Fibroblast of upper back skin (primary cell): ENCODE measurements around the gene BNIP5.

Experiments used
- DNase-seq: peaks from one replicate; pipeline ENCODE4 v3.0.0-alpha.2; 2013

The BNIP5 gene

DNA sequence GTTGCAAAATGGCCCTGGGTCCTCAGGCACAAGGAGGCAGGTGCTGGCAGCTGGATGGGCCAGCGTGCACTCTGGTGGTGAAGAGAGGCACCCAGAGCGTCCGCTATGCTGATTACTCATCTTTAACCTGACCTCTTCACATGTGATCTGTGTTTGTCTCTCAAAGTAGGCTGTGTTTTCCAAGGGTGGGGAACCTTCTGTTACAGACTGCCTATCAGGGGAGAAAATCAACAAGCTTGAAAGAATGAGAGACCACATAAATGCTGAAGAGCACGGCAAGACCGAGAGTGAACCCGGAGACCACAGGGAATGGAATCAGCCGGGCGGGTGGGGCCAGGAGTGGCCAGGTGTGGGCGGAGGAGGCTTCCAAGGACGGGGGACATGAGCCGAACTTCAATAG is 16.2 kb downstream of the BNIP5 start:
- no peak for DNase-seq

DNA sequence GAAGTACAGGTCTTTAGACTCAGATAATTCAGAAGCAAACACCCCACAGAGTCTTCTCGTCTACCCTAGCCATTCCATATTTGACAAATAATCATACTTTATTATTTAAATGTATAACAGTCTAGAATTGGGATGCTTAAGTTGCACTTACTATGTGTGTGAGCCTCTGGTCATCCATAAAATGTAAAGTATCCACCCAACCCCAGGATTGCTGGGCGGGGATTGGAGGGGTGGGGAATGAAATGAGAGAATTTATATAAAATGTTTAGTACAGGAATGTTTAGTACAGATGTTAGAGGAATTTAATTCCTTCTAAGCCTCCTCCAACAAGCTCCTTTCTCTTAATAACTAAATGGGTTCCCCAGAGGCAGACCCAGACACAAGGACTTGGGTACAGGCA is 16.9 kb downstream of the BNIP5 start:
- DNase-seq: no peak

DNA sequence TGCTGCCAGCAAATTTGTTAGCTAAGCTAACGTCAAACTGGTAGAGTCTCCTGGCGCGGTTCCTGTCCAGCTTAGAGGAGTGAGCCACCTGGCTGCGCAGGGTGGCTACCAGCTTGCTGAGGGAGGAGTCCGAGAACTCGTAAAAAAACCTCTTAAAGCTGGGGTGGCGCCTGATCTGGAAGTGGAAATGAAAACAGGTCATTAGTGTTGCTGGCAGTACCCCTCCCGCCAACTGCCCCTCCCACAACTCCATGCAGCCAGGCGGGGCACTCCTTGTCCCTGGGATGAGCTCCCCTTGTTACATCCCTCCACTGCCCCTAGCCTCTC is 17.3 kb downstream of the BNIP5 start:
- DNase-seq: no peak

DNA sequence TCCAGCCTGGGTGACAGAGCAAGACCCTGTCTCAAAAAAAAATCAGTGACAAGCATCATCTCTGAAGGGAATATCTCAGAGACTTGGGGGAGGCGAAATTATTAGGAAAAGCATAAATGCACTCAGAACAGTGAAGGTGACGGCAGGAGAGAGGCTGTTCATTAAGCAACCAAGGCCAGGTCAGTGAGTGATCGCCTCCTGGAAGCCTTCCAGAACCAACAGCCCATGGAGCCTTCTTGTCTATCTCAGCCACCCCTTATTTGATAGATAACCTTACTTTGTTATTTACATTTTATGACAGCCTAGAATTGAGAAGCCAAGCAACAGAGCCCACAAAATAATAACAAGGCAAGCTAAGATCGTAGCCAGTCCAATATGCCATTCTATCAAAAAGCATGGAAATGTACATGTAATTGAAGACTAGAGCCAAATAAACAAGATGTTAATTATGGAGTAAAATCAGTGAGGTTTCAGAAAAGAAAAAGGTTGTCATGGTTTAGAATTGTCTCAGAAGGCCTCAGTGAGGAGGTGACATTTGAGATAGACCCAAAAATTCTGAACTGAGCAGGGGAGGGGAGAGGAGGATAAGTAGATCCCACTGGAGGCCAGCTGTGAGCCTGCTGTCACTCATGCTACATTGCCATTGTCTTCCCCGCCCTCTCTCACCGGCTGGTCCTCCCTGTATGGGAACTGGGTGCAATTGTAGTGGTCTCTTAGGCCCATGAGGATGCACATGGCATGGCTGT is 17.8 kb downstream of the BNIP5 start:
- no peak for DNase-seq

DNA sequence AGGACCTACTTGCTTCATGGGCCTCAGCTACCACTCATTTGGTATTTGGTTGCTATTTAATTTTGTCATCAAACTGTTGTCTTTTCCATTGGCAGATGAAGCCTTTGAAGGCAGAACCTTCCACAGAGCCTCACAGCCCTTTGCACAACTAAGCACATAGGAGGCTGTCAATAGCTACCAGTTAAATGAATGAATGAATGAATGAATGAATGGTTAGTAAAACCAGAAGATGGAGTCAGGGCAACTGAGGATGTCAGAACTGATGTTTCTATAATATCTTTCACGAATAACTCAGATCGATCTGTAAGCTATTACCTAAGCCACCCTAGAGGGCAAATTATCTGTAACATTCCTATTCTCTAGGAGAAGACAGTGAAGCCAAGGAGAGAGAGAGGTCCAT is 19.1 kb downstream of the BNIP5 start:
- DNase-seq: no peak

DNA sequence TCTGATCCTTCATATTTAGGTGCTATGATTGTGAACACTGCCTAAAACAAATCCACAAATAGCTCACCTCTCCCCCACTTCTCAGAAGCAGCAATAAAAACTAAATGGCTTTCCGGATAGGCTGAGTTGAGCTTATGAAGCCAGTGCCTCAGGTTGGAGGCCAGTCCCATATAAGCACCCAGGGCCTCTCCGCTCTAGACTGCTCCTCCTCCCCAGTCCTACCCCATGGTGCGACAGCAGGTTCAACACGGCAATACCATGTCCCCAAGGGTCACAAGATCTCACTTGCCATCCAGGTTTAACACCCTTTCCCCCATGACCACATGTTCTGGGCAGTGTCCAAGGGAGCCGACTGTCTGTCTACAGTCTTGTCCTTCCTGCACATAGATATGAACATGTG is 20.8 kb downstream of the BNIP5 start:
- no peak for DNase-seq

DNA sequence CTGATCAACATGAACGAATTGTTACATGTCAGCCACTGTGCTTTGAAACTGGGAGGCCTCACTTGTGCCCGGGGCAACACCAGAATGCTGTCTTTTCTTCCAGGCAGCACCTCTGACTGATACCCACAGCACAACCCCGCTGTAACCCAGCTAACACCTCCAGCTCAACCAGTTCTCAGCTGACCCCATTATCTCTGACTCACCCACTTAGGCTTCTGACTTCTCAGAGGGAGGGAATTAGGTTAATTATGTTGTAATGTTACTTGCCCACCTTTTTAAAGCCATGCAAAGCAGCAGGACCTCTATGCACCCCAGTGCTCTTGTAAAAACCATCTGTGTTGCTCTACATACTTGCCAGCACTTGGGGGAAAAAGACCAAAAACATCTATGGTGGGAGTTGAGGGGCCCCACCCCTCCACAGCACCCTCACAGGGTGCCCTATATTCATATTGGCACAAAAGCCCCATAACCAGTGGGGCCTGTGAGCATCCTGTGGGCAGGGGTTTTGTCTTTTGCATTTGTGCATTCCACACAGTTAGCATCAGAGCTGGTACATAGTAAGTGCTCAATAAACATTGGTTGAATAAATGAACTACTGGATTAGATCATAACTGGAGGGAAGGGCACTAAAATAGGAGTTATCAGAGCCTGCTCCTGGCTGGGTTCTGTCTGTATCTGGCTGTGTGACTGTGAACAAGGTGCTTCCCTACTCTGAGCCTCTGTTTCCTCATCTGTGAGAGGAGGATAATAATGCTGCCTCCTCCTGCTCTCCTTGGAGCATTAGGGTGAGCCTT is 22.3 kb downstream of the BNIP5 start:
- no peak for DNase-seq

DNA sequence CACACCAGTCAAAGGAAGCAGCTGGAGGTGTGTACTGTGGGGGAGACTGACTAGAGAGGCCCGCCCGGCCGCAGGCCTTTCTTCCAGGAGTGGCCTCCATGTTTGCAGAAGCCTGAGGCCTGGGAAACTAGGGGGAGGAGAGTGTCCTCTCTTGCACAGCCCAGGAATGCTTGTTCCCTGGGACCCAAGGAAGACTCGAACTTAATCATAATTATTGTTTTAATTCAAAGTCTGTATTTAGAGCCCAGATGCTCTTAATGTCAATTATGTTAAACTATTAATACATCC is 23.1 kb downstream of the BNIP5 start:
- no peak for DNase-seq

DNA sequence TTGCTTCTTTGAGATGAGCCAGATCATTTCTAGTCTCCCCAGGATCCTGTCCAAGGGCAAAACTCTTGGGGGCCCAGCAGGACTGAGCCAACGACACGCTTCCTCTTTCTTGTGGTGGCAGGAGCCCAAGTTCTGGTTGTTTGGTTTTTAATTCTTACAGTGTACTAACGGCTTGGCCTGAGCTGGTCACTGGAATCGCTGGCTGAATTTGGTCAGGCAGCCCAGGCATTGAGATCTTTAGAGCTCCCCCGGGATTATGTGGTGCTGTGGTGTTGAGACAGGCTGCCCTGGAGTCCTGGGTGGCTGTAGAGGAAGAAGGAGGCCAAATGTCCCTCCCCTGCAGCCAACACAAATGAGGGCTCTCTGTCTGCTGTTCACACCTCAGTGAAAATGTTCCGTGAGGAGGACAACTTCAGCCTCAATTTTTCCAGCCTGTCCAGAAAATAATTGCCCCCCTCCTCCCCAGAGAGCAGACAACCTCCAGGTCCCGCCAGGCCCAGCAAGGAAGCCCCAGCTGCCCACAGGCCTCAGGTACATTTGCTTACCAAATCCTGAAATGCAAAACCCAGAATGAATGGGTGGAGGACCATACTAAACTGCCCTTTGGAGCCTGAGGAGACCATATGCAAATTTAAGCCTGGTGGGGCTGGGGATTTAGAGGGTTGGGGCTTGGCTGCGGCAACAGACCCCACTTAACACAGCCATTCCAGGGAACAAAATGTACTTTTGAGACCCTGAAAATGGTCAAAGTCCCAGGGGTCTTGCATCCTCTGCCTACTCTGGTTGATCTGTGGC is 23.6 kb downstream of the BNIP5 start:
- no peak for DNase-seq

DNA sequence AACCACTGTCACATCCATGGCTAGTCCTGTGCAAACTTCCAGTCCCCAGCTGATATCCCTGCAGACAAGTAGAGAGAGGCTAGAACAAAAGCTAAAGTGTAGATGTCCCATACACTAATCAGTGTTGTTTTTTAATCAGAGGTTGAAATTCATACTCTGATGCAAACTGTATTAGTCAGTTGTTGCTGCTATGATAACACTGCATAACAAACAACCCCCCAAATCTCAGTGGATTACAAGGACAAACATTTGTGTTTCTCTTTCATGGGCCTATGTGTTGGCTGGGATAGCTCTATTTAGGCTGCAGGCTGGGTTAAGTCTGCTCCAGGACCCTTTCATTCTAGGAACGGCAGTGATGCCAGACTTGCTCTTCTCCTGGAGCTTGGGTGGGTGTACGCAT is 26.8 kb downstream of the BNIP5 start:
- DNase-seq: no peak

DNA sequence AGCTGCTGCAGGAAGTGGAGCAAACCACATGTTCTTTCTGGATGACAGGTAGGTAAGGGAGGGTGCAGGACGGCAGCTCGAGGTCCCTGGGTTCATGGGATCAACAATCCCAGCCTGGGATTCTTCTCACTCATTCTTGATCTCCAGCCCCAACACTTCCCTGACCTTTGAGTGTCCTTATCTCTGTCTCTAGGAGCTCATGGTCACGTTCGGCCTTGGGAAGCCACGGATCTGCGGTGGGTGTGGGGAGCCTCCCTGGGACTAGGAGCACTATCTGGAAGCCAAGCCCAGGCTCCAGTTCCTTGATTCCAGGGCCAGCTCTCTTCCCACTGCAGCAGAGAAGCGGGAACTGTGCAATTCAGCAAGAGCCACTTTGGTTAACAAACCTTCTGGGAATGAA is 27.5 kb downstream of the BNIP5 start:
- DNase-seq: no peak

DNA sequence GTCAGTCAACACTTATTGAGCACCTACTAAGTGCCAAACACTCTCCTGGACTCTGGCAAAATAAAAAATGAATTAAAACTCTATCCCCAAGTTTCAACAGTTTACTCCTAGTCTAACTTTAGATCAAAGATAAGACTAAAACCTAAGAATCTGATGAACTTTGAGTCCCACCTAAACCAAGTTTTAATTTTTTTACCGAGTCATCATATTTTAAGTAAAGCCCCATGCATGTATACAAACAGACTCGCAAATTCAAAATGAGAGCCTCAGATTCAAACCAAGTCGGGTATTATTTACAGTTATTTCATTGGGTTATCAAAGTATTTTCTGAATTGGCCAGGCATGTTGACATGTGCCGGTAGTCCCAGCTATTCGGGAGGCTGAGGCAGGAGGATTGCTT is 28.2 kb downstream of the BNIP5 start:
- no peak for DNase-seq

DNA sequence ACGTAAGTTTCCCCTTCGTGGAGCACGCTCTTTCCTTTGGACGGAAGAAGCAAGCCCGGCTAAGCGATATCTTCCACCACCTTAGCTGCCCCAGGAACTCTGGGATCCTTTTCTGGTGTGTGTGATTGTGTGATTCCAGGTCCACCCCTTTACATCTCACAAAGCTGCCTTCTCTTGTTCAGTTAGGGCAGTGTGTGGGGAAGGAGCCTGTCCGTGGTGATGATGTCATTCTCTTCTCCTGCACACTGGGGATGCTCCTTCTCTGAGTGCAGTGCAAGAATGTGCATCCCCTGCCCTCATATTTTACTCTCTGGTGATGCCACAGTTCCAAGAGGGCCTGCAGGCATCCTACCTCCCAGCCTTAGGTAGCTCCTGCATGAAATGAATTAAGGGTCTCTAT is 30.3 kb downstream of the BNIP5 start:
- no peak for DNase-seq

DNA sequence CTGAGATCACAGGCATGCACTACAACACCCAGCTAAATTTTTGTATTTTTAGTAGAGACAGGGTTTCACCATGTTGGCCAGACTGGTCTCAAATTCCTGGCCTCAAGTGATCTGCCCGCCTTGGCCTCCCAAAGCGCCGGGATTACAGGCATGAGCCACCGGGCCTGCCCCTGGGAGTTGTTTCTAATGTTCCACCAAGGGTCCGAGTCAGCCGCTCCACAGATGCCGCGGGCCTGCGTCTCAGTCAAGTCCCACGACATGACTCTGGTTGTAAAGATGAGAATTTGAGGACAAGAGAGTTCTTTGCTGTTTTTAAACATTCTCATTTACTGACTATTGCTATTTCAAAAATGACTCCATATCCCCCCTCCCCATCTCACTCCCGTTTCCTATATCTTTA is 30.8 kb downstream of the BNIP5 start:
- no peak for DNase-seq

DNA sequence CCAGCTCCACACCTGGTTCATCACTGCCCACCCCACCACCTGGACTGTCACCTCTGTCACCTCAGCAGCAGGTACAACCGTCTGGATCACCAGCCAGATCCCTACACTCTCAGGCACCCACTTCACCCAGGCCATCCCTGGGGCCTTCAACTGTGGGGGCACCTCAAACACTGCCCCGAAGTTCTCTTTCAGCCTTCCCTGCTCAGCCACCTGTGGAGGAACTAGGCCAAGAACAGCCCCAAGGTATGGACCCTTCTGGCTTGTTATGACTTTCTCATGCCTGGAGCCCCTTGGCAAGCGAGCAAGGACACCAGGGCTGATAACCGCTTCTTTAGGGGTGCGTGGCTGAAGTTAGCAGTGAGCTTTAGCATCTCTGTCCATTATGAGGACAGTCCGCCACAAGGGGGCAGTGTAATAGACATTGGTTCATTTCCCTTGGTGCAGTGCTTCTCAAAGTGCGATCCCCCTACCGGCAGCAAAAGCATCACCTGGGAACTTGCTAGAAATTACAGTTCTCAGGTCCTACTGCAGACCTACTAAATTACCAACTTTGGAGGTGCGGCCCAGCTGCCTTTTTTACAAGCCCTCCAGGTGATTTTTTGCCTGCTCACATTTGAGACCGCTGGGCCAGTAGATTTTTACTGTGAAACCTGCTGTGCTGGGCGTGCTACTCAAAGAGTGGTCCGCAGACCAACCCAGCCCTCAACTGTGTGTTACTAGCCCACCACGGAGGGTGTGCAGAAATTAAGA is 34.3 kb downstream of the BNIP5 start:
- DNase-seq: peak; percentile 86

DNA sequence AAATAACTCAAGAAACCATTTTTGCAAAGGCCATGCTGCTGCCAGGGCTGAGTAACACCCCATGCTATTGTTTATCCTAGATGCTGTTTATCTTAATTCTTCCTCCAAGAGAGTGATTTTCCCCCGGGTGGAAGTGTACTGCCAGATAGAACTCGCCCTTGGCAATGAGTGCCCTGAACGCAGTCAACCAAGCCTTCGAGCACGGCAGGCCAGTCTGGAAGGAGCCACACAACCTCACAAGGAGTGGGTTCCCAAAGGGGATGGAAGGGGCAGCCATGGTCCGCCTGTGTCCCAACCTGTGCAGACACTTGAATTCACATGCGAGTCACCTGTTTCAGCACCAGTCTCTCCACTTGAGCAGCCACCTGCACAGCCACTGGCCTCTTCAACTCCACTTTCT is 34.9 kb downstream of the BNIP5 start:
- no peak for DNase-seq

DNA sequence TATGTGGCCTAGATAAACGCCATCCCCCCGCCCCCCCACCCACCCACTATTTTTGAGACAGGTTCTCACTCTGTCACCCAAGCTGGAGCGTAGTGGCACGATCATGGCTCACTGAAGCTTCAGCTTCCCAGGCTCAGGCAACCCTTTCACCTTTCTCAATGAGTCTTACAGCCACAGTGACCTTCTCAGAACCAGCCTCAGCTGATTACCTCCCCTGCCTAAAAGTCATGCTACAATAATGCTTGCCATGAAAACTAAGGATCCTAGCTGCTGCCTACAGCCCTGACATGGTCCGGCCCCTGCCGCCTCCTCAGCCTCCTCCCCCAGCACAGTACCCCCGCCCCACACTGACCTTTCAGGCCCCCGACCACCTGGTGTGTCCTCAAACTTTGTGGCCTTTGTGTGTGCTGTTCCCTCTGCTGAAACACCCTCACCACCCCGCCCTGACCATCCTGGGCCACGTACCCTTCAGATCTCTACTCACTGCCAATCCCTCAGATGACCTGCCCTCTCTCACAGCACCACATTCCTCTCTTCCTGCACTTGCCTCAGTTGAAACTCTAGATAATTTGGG is 35.5 kb downstream of the BNIP5 start:
- no peak for DNase-seq

DNA sequence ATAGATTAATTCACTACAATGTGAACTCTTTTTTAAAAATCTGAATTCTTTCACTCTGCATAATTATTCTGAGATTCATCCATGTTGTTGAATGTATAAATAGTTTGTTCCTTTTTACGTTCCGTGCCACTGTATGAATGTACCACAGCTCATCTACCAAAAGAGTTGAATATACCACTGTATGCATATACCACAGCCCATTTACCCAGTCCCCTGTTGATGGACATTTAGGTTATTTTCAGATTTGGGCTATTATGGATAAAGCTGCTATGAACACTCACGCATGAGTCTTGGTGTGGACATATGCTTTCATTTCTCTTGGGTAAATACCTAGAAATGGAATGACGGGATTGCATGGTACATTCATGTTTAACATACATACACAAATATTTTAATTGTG is 38.7 kb downstream of the BNIP5 start:
- no peak for DNase-seq

DNA sequence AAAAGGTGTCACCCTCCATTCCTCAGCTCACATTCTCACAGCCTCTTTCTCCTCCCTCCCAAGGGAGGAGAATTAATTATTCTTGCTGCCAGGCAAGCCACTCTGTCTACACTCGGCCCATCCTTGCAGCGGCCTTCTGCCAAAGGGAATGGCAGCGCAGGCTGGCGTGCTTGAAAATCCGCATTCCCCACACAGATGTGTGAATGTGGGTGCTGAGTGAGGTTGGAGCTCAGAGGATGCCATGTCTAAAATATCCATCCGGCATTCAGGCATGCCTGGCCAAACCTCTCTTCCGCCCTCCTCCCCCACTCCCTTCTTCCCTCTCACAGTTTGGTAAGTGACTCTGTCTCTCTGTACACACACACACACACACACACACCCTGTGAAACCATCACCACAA is 39.2 kb downstream of the BNIP5 start:
- DNase-seq: no peak

DNA sequence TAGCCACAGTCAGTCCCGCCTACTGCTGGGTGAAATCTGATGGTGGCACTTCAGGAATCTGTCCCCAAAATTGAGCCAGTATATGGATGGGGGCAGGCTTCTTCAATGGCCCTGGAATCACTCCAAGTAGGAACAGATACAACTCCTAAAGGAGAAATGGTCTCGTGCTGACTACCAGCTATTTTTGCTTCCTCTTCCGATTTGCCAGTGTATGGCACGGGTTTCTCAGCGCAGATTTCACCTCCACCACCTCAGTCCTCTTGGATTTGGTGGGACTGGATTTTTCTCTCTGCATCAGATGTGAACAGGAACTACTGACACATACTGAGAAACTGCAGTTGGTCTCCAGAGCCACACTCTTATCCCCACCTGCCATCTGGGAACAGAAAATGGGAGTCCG is 39.6 kb downstream of the BNIP5 start:
- no peak for DNase-seq

DNA sequence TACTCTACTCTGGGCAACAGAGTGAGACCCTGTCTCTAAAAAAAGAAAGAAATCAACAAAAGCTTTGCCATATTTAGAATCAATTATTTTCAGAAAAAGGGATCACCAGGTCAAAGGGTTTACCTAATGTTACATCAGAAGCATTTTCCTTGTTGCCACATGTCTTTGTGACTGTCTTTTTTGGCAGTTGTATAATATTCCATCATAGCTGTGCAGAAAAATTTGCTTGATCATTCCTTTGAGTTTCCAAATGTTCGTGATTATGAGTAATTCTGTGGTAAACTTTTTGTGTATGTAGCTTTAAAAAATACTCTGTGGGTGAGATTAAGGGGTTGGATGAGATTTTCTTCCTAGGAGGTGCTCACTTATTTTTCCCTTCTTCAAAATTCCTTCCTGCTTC is 40.4 kb downstream of the BNIP5 start:
- DNase-seq: peak; percentile 46

DNA sequence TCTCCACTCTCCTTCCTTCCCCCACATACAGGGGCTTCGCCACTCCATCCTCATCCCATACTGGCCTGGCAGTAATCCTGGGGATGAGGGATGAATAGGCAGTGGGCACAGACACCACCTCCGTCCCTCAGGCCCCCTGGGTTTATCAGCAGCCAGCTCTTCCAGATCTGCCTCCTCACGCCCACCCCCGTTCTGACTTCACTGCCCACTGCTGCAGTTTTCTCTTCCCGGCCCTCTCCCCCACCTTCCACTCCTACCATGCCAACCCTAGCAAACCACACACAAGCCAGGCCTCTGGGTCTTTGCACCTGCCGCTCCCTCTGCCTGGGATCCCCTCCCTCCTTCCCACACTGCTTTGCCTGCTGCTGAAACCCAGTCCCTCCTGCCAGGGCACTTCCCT is 44.5 kb downstream of the BNIP5 start:
- no peak for DNase-seq
